ENCODE results near the gene LDB2. TPM values are rescaled to one million over a fixed set of nuclear protein-coding genes. Genes with fewer than 3 reads are reported as not detected.

The LDB2 gene
- total RNA-seq, 1 experiment from 2014 or later = not detected

DNA sequence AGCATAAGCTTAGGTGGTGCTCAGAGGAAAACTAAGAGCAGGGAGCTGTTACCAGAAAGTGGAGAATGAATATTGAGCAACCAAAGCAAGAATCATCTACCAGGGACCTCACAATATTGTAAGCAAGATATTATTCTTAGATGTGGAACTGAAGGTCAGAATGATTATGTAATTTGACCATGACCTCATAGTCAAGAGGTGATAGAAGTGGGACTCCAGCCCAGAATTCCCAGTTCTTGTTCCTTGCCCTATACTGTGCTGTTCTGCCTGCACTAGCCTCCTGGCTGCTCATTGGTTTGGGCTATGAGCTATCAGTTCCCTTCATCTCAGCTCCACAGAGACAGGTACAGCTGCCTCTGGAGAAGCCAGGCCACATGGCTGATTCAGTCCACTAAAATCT is 229.4 kb downstream of the LDB2 start:
- H3K9me3 ChIP-seq (ENCODE audit: low read length) = no peaks in the 10 kb centered on the region
- POLR2A ChIA-PET (ENCODE audit: unreplicated experiment) = no interaction called here
- H3K4me1 ChIP-seq (ENCODE audit: insufficient read depth, low read length) = 0 out of 2 replicates have a peak, but pooled peaks cover 7% of the 10 kb centered on the region
- TF ChIP-seq EZH2 (IDR thresholded peaks at IDR 0.05; ENCODE audit: low read length, unreplicated experiment) (no peak), EZH2phosphoT487 (IDR thresholded peaks at IDR 0.05; ENCODE audit: borderline replicate concordance, low read length) (no peak), CTCF (conservative IDR thresholded peaks at IDR 0.05; ENCODE audit: low read depth, low read length) (no peak)
- no peaks in the 10 kb centered on the region for H3K79me2 ChIP-seq (ENCODE audit: low read length)
- no peaks in the 10 kb centered on the region for H3K9me2 ChIP-seq (replicated peaks; ENCODE audit: low read length)
- DNase-seq (no peak), ATAC-seq (no peak)
- no TSS peak for BruUV-seq (replicated peaks)
- CTCF ChIA-PET = no interaction called here
- H3K4me2 ChIP-seq (ENCODE audit: low read length) = no peak overlapping the region
- intact Hi-C loops (cut with micrococcal nuclease) = no loop called here
- H2AFZ ChIP-seq (ENCODE audit: low read length) = no peak overlapping the region
- H4K20me1 ChIP-seq (ENCODE audit: low read length) = no peaks in the 10 kb centered on the region
- no peak overlapping the region for H3K9ac ChIP-seq (ENCODE audit: low read length)
- H3K27me3 ChIP-seq (ENCODE audit: low read length) = peaks cover 45% of the 10 kb centered on the region
- H3K27ac ChIP-seq (ENCODE audit: low read length) = no peak overlapping the region
- H3K4me3 ChIP-seq (ENCODE audit: low read length) = no peak overlapping the region
- H3K36me3 ChIP-seq (ENCODE audit: low read depth, low read length) = no peaks in the 10 kb centered on the region
- no peaks in the 10 kb centered on the region for H3F3A ChIP-seq (ENCODE audit: low read length, unreplicated experiment)

- TF ChIP-seq CTCF (conservative IDR thresholded peaks at IDR 0.05; ENCODE audit: low read depth, low read length) (no peak), EZH2 (IDR thresholded peaks at IDR 0.05; ENCODE audit: low read length, unreplicated experiment) (no peak), EZH2phosphoT487 (IDR thresholded peaks at IDR 0.05; ENCODE audit: borderline replicate concordance, low read length) (no peak)
- H3K9me3 ChIP-seq (ENCODE audit: low read length) = no peaks in the 10 kb centered on the region
- no peak overlapping the region for H3K27ac ChIP-seq (ENCODE audit: low read length)
- ChIA-PET POLR2A (ENCODE audit: unreplicated experiment) (interaction anchor here (0.7 kb wide), 1 partner anchor 28 kb away, joined by 3 read pairs; no protein-coding TSS in a partner anchor), CTCF (no interaction called here)
- peaks cover 39% of the 10 kb centered on the region for H3K27me3 ChIP-seq (ENCODE audit: low read length)
- H2AFZ ChIP-seq (ENCODE audit: low read length) = no peak overlapping the region
- H3K9ac ChIP-seq (ENCODE audit: low read length) = no peak overlapping the region
- H3K4me1 ChIP-seq (ENCODE audit: insufficient read depth, low read length) = 0 out of 2 replicates have a peak, but pooled peaks cover 7% of the 10 kb centered on the region
- ATAC-seq = no peak
- no peak for DNase-seq
- no peak overlapping the region for H3K4me2 ChIP-seq (ENCODE audit: low read length)
- intact Hi-C loops (cut with micrococcal nuclease) = no loop called here
- no peaks in the 10 kb centered on the region for H3K36me3 ChIP-seq (ENCODE audit: low read depth, low read length)
- H3K4me3 ChIP-seq (ENCODE audit: low read length) = no peak overlapping the region
- no TSS peak for BruUV-seq (replicated peaks)
- H3F3A ChIP-seq (ENCODE audit: low read length, unreplicated experiment) = no peaks in the 10 kb centered on the region
- no peaks in the 10 kb centered on the region for H3K9me2 ChIP-seq (replicated peaks; ENCODE audit: low read length)
- H3K79me2 ChIP-seq (ENCODE audit: low read length) = no peaks in the 10 kb centered on the region
- no peaks in the 10 kb centered on the region for H4K20me1 ChIP-seq (ENCODE audit: low read length)
Observed at GRCh38 chr4:16668488-16668887, 230.0 kb downstream of the LDB2 start.

DNA sequence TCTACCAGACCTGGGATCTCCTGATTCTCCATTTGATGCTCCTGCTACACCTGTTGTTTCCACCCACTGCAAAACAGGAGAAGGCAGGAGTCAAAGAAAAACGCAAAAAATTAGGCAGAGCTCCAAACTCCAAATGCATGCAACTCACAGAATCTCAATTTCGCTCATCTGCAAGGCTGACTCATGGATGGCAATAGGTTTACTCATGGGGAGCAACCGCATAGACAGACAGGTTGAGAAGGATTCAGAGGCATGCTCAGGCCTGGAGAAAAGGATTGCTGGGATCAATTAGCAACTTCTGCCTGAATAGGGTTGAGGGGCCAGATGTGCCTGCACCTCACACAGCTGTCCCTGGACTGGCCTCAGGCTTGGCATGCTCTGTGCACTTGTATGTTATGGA is 231.0 kb downstream of the LDB2 start:
- no peaks in the 10 kb centered on the region for H3K9me2 ChIP-seq (replicated peaks; ENCODE audit: low read length)
- H3K9ac ChIP-seq (ENCODE audit: low read length) = no peak overlapping the region
- CTCF ChIA-PET = no interaction called here
- peak overlapping the region; percentile 50 for H3K4me2 ChIP-seq (ENCODE audit: low read length)
- H2AFZ ChIP-seq (ENCODE audit: low read length) = no peak overlapping the region
- ATAC-seq (no peak; the same call in 1 of the 2 replicates), DNase-seq (peak; percentile 71)
- BruUV-seq (replicated peaks) = no TSS peak
- no peaks in the 10 kb centered on the region for H3F3A ChIP-seq (ENCODE audit: low read length, unreplicated experiment)
- POLR2A ChIA-PET (ENCODE audit: unreplicated experiment) = interaction anchor here (0.6 kb wide), 1 partner anchor 48 kb away, joined by 3 read pairs; no protein-coding TSS in a partner anchor
- no peaks in the 10 kb centered on the region for H3K9me3 ChIP-seq (ENCODE audit: low read length)
- no peaks in the 10 kb centered on the region for H3K36me3 ChIP-seq (ENCODE audit: low read depth, low read length)
- no peaks in the 10 kb centered on the region for H3K79me2 ChIP-seq (ENCODE audit: low read length)
- H3K4me3 ChIP-seq (ENCODE audit: low read length) = no peak overlapping the region
- no peak overlapping the region for H3K27ac ChIP-seq (ENCODE audit: low read length)
- 0 out of 2 replicates have a peak, but pooled peaks cover 7% of the 10 kb centered on the region for H3K4me1 ChIP-seq (ENCODE audit: insufficient read depth, low read length)
- no peak for TF ChIP-seq EZH2phosphoT487 (IDR thresholded peaks at IDR 0.05; ENCODE audit: borderline replicate concordance, low read length)
- intact Hi-C loops (cut with micrococcal nuclease) = no loop called here
- peaks cover 29% of the 10 kb centered on the region for H3K27me3 ChIP-seq (ENCODE audit: low read length)
- H4K20me1 ChIP-seq (ENCODE audit: low read length) = no peaks in the 10 kb centered on the region

All from PC-3 (cell line).